HUES64 (cell line): Measurements from ENCODE around the gene RFXAP.
A peak's percentile ranks its signal among the peaks of the same experiment; 100 is the strongest.

Experiments
- H3K27ac ChIP-seq: 2 replicates; pipeline ENCODE4 v1.7.0; 2013; ENCODE audit warnings: low read depth, low read length, inconsistent platforms
- H3K27me3 ChIP-seq: 2 replicates; pipeline ENCODE4 v1.6.1; 2013; ENCODE audit warnings: mild to moderate bottlenecking, low read length; ENCODE audit not compliant: insufficient read depth
- H3K36me3 ChIP-seq: 2 replicates; pipeline ENCODE4 v1.6.1; 2013; ENCODE audit warnings: mild to moderate bottlenecking, low read length; ENCODE audit not compliant: insufficient read depth
- H3K4me1 ChIP-seq: 2 replicates; pipeline ENCODE4 v1.6.1; 2013; ENCODE audit warnings: mild to moderate bottlenecking, low read length, moderate library complexity; ENCODE audit not compliant: insufficient read depth
- H3K4me3 ChIP-seq: 2 replicates; pipeline ENCODE4 v1.5.1; 2013; ENCODE audit warnings: mild to moderate bottlenecking, low read length, moderate library complexity
- H3K9ac ChIP-seq: 2 replicates; pipeline ENCODE4 v1.6.1; 2013; ENCODE audit warnings: mild to moderate bottlenecking, low read depth, low read length
- H3K9me3 ChIP-seq: 2 replicates; pipeline ENCODE4 v1.6.1; 2013; ENCODE audit warnings: low read depth, low read length; ENCODE audit not compliant: insufficient read depth
- WGBS: fragments of 150-250, 120-280 bp; methylation state at CpG from one replicate; pipeline ENCODE4 v1.1.7; 2013; ENCODE audit warnings: missing lambda C conversion rate; 5-methylcytosine and 5-hydroxymethylcytosine counted together

The RFXAP gene

DNA sequence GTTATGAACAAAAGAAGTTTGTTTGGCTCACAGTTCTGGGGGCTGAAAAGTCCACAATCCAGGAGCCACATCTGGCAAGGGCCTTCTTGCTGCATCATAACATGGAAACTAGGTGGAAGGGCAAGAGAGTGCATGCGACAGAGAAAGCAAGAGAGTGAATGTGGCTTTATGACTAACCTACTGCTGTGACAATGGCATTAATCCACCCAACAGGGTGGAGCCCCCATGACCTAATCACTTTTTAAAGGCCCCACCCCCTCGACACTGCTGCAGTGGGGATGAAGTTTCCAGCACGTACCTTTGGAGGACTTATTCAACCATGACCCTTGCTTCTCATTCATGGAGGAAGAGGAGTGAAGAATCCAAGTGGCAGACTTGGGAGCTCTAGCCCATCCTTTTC, 30.0 kb upstream of the RFXAP start:
- WGBS, result 88% methylated on average over 3 of the region's 3 CpGs
- H3K27ac ChIP-seq, result no peak overlapping the region

GRCh38 chr13:36789730-36790129, 29.3 kb upstream of the RFXAP start:
- 92% methylated on average over 4 of the region's 4 CpGs for WGBS
- no peaks in the 10 kb centered on the region for H3K36me3 ChIP-seq
- H3K9ac ChIP-seq, result no peak overlapping the region
- H3K4me1 ChIP-seq, result peaks cover 10% of the 10 kb centered on the region; the same call in 1 of the 2 replicates
- H3K4me3 ChIP-seq, result no peak overlapping the region
- H3K9me3 ChIP-seq, result no peaks in the 10 kb centered on the region
- H3K27ac ChIP-seq, result no peak overlapping the region
- H3K27me3 ChIP-seq, result no peaks in the 10 kb centered on the region

More for the DNA sequence above, 30.0 kb upstream of the RFXAP start:
- Histone ChIP-seq H3K9ac (no peak overlapping the region), H3K4me3 (no peak overlapping the region), H3K4me1 (peaks cover 10% of the 10 kb centered on the region; the same call in 1 of the 2 replicates), H3K36me3 (no peaks in the 10 kb centered on the region), H3K9me3 (no peaks in the 10 kb centered on the region), H3K27me3 (no peaks in the 10 kb centered on the region)

GRCh38 chr13:36794706-36795105, 24.3 kb upstream of the RFXAP start:
- no peaks in the 10 kb centered on the region for H3K27me3 ChIP-seq
- 95% methylated on average over 3 of the region's 3 CpGs for WGBS

GRCh38 chr13:36795463-36795862, 23.6 kb upstream of the RFXAP start:
- 72% methylated on average over 6 of the region's 6 CpGs for WGBS
- no peak overlapping the region for H3K4me3 ChIP-seq
- peak overlapping the region; percentile 81 for H3K27ac ChIP-seq
- no peaks in the 10 kb centered on the region for H3K27me3 ChIP-seq
- no peaks in the 10 kb centered on the region for H3K36me3 ChIP-seq
- H3K9ac ChIP-seq, result no peak overlapping the region
- H3K4me1 ChIP-seq, result peaks cover 12% of the 10 kb centered on the region
- no peaks in the 10 kb centered on the region for H3K9me3 ChIP-seq

More at GRCh38 chr13:36794706-36795105, 24.3 kb upstream of the RFXAP start:
- peaks cover 12% of the 10 kb centered on the region for H3K4me1 ChIP-seq
- no peak overlapping the region for H3K4me3 ChIP-seq
- no peak overlapping the region for H3K9ac ChIP-seq
- H3K27ac ChIP-seq, result no peak overlapping the region
- no peaks in the 10 kb centered on the region for H3K9me3 ChIP-seq
- H3K36me3 ChIP-seq, result no peaks in the 10 kb centered on the region

GRCh38 chr13:36796052-36796451, 23.0 kb upstream of the RFXAP start:
- WGBS, result 86% methylated on average over 3 of the region's 3 CpGs
- Histone ChIP-seq H3K4me1 (peaks cover 12% of the 10 kb centered on the region), H3K4me3 (no peak overlapping the region), H3K27me3 (no peaks in the 10 kb centered on the region), H3K27ac (peak overlapping the region; percentile 81), H3K36me3 (no peaks in the 10 kb centered on the region), H3K9ac (no peak overlapping the region), H3K9me3 (no peaks in the 10 kb centered on the region)

DNA sequence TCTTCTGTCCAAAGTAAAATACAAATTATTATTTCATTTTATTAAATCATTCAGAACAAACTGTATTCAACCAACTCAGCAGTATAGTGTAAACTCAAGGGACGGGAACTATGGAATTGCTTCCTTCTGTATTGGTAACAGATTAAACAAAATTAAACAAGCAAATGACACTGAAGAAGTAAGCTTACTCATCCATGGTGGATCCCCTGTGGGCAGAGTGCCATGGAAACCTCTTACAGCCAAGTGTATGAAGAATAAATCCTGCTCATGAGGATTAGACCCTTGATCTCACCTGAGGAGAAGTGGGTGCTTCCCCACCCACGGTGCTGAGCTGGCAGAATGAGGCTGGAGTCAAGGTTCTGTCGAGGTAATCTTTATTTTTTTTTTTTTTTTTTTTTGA, 18.0 kb upstream of the RFXAP start:
- no peaks in the 10 kb centered on the region for H3K27me3 ChIP-seq
- no peak overlapping the region for H3K9ac ChIP-seq
- no peaks in the 10 kb centered on the region for H3K9me3 ChIP-seq
- H3K27ac ChIP-seq, result no peak overlapping the region
- peaks cover 6% of the 10 kb centered on the region for H3K4me1 ChIP-seq
- WGBS, result 50% methylated on average over 2 of the region's 3 CpGs
- no peaks in the 10 kb centered on the region for H3K36me3 ChIP-seq
- no peak overlapping the region for H3K4me3 ChIP-seq

GRCh38 chr13:36804588-36804987, 14.4 kb upstream of the RFXAP start:
- H3K27me3 ChIP-seq, result no peaks in the 10 kb centered on the region
- WGBS, result 95% methylated on average over 6 of the region's 6 CpGs
- H3K9me3 ChIP-seq, result no peaks in the 10 kb centered on the region
- no peaks in the 10 kb centered on the region for H3K4me1 ChIP-seq
- no peak overlapping the region for H3K27ac ChIP-seq
- H3K36me3 ChIP-seq, result no peaks in the 10 kb centered on the region
- H3K9ac ChIP-seq, result no peak overlapping the region
- no peak overlapping the region for H3K4me3 ChIP-seq

DNA sequence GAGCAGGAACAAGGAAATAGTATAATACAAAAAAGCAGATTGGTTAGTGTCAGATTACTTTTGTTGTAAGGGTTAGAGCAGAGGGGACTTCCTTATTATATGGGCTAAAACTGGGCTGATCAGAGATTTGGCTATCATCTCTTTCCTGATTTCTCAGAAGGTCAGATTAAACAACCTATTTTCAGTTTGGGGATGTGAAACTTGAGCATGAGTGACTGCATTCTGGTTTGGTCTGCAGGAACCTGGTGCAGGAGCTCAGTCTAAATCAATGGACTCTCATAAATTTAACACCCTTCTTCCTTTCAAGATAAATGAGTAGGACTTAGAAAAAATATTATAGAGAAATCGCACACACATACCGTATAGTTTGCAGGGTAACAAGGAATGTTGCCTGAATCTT, 12.9 kb upstream of the RFXAP start:
- H3K9ac ChIP-seq, result no peak overlapping the region

DNA sequence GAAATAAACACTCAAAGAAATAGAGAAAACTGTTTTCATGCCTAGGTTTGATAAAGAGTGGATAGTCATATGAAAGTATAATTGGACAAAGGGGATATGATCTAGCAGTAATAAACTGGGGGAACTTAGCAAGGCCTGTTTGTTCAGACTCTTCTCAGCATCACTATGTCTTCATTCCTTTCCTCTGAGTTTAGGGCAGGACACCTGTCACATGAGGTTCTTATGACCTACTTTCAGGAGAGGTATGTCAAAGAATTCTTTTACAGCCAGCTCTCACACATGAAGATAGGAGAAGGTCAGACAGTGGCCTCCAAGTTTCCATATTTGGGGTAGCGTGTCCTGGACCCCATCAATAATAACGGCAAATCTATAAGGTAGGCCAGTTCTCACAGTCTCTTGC, 11.4 kb upstream of the RFXAP start:
- Histone ChIP-seq H3K36me3 (no peaks in the 10 kb centered on the region), H3K4me3 (no peak overlapping the region), H3K4me1 (no peaks in the 10 kb centered on the region), H3K27me3 (no peaks in the 10 kb centered on the region), H3K27ac (no peak overlapping the region), H3K9me3 (no peaks in the 10 kb centered on the region), H3K9ac (no peak overlapping the region)
- WGBS, result 97% methylated on average over 2 of the region's 2 CpGs

More for the DNA sequence above, 12.9 kb upstream of the RFXAP start:
- WGBS, result 89% methylated on average over 2 of the region's 2 CpGs
- no peaks in the 10 kb centered on the region for H3K36me3 ChIP-seq
- no peaks in the 10 kb centered on the region for H3K4me1 ChIP-seq
- H3K27me3 ChIP-seq, result no peaks in the 10 kb centered on the region
- H3K9me3 ChIP-seq, result no peaks in the 10 kb centered on the region
- H3K4me3 ChIP-seq, result no peak overlapping the region
- H3K27ac ChIP-seq, result no peak overlapping the region

DNA sequence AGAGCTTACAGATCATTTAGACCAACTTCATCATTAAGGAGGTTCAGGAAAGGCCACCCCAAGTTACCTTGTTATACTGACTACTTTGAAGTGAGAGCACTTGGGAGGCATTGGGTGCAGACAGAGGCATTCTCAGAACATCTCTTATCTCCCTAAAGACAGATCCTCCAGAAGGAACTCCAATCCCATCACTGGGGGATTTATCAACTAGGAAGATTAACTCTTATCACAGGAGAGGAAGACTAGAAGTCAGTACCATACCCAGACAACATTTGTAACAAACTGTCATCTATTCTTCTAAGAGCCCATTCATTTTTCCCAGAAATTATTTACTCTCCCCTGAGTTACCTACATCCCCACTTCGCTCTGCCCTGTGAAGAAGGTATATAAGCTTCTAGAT, 5.8 kb upstream of the RFXAP start:
- Histone ChIP-seq H3K27me3 (no peaks in the 10 kb centered on the region), H3K4me1 (peaks cover 2% of the 10 kb centered on the region; the same call in 1 of the 2 replicates), H3K4me3 (no peak overlapping the region), H3K9ac (no peak overlapping the region), H3K36me3 (no peaks in the 10 kb centered on the region), H3K27ac (no peak overlapping the region), H3K9me3 (no peaks in the 10 kb centered on the region)
- WGBS, result no CpG with 5 or more reads among the region's 1 CpG

GRCh38 chr13:36814465-36814864, 4.6 kb upstream of the RFXAP start:
- no peaks in the 10 kb centered on the region for H3K27me3 ChIP-seq
- peaks cover 3% of the 10 kb centered on the region; the same call in 1 of the 2 replicates for H3K4me1 ChIP-seq
- no peak overlapping the region for H3K27ac ChIP-seq
- WGBS, result 95% methylated on average over 9 of the region's 9 CpGs
- H3K9me3 ChIP-seq, result no peaks in the 10 kb centered on the region
- H3K36me3 ChIP-seq, result no peaks in the 10 kb centered on the region
- H3K4me3 ChIP-seq, result no peak overlapping the region
- no peak overlapping the region for H3K9ac ChIP-seq

DNA sequence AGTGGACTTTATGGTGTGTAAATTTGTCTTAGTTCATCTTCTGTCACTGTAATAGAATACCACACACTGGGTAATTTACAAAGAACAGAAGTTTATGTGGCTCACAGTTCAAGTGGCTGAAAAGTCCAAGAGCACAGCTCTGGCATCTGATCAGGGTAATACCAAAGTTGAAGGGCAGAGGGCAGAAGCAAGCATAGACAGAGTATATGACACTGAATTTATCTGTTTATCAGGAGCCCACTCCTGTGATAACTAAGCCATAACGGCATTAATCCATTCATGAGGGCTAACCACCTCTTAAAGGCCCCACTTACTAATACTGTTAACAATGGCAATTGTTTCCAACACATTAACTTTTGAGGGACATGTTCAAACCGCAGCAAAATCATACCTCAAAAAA, 4.0 kb upstream of the RFXAP start:
- no peaks in the 10 kb centered on the region for H3K9me3 ChIP-seq
- no peak overlapping the region for H3K27ac ChIP-seq
- 78% methylated on average over 2 of the region's 2 CpGs for WGBS
- H3K4me1 ChIP-seq, result peaks cover 5% of the 10 kb centered on the region; the same call in 1 of the 2 replicates
- H3K9ac ChIP-seq, result no peak overlapping the region
- H3K4me3 ChIP-seq, result no peak overlapping the region
- peaks cover 4% of the 10 kb centered on the region for H3K27me3 ChIP-seq
- H3K36me3 ChIP-seq, result no peaks in the 10 kb centered on the region
